Coronary artery (tissue), 2 donors: ENCODE measurements around the gene CCDC54.
"Not testable (repeated sequence)": the region's sequence is repeated elsewhere in the genome, so short reads cannot be mapped to it uniquely, and the experiment has no call there.

Experiments used
- DNase-seq: peaks from one replicate; pipeline ENCODE4 v3.0.0-alpha.2; 2017; ENCODE audit warnings: low spot score
- H3K27ac ChIP-seq, 2 donors: fragments of 200-600 bp; sonication (generic); one replicate each; pipeline ENCODE4 v1.5.1; 2016 to 2019
- H3K4me3 ChIP-seq: fragments of 200-600 bp; sonication (generic); 2 replicates; pipeline ENCODE4 v1.5.1; 2016; ENCODE audit warnings: mild to moderate bottlenecking, moderate library complexity
- TF ChIP-seq, protein P1 (sequence below): fragments of 200-600 bp; sonication (generic); IDR thresholded peaks from one replicate; pipeline ENCODE4 v1.5.1; 2019; ENCODE audit warnings: antibody characterized with exemption

Gene CCDC54

DNA sequence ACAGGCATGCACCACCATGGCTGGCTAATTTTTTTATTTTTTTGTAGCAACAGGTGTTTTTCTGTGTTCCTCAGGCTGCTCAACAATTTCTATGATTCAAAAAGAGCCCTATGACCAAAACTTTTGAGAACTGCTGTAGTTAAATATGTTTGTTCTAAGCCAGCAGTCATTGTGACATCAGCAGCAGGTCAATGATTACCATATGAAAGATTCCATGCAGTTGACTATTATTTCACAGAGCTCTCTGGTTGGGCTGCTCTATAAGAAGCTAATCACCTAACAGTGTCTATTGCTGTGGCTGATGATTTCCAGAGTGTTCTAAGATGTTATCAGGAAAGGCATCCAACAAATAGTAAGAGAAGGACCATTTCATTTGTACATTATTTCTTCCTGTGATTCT, at the start of gene CCDC54:
CCDC54 (plus strand) TSS at position 289 of the 400 bp plus-strand sequence. CDS start 149 bp downstream, outside the sequence.
- TF ChIP-seq, protein P1, sequence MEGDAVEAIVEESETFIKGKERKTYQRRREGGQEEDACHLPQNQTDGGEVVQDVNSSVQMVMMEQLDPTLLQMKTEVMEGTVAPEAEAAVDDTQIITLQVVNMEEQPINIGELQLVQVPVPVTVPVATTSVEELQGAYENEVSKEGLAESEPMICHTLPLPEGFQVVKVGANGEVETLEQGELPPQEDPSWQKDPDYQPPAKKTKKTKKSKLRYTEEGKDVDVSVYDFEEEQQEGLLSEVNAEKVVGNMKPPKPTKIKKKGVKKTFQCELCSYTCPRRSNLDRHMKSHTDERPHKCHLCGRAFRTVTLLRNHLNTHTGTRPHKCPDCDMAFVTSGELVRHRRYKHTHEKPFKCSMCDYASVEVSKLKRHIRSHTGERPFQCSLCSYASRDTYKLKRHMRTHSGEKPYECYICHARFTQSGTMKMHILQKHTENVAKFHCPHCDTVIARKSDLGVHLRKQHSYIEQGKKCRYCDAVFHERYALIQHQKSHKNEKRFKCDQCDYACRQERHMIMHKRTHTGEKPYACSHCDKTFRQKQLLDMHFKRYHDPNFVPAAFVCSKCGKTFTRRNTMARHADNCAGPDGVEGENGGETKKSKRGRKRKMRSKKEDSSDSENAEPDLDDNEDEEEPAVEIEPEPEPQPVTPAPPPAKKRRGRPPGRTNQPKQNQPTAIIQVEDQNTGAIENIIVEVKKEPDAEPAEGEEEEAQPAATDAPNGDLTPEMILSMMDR = no peak
- Histone ChIP-seq H3K27ac (no peak within 1 kb of the TSS), H3K4me3 (no peak within 1 kb of the TSS)
- DNase-seq = no peak

DNA sequence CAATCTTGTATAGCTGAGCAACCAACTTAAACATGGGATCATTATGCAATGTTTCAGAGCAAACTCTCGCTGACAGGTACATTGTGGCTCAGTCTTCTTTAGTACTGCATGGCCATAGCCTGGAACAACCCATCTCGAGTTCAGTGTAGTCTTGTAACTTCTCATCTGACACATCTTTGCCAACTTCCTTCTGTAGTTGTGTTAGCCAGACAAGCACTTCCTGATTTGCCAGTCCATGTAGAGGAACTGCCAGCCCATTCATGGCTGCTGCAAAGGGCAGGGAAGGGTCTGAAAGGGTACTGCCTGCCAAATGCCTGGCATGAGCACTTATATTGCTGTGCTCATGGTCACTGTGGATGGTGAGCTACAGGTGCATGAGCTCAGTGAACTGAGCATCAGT, 49.2 kb upstream of the CCDC54 start:
- no peak for DNase-seq
- H3K27ac ChIP-seq = no peak overlapping the region
- no peak overlapping the region for H3K4me3 ChIP-seq
- TF ChIP-seq, protein P1 = no peak

DNA sequence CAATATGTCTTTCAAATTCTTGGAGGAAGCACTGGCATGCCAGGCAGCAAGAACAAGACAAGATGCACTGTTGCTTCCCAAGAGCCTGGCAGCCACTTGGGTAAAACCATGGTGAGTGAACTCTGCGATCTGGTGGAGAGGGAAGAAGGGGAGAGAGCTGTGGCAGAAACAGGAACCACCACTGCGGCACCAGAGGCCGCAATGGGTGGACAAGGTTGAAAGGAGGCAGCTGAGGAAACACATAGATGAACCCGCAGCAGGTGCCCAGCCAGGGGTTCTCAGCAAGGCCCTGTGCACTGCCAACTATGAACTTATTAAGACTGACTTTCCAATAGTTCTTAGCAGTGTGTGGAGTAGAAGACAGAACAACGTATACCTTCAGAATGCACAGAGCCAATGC, 48.2 kb upstream of the CCDC54 start:
- H3K27ac ChIP-seq = no peak overlapping the region
- no peak overlapping the region for H3K4me3 ChIP-seq
- TF ChIP-seq, protein P1 = no peak
- DNase-seq = no peak

DNA sequence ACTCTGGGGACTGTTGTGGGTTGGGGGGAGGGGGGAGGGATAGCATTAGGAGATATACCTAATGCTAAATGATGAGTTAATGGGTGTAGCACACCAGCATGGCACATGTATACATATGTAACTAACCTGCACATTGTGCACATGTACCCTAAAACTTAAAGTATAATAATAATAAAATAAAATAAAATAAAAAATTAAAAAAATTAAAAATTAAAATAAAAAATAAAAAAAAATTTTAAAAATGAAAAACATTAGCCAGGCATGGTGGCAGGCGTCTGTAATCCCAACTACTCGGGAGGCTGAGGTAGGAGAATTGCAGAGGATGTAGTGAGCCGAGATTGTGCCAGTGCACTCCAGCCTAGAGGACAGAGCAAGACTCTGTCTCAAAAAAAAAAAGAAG, 37.5 kb upstream of the CCDC54 start:
- DNase-seq, H3K4me3 ChIP-seq, H3K27ac ChIP-seq: not testable (repeated sequence)

DNA sequence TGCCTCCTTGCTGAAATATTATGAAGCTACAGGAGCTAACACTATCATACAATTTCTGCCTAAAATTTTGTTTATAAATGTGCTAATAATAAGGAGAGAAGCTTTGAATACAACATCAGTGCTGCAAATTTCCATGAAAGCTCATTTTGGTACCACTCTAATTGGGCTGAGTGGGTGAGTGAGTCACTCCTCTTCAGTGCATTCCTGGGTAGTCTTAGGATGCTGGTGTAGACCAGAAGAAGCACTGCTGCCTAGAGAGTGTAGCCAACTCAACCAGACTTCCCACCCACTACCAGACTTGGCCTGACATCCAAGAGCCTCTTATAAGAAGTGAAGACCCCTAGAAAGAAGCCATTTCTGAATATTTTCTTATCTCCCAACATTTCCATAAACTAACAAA, 32.5 kb upstream of the CCDC54 start:
- TF ChIP-seq, protein P1 = no peak
- H3K27ac ChIP-seq = no peak overlapping the region
- no peak overlapping the region for H3K4me3 ChIP-seq
- DNase-seq = no peak

DNA sequence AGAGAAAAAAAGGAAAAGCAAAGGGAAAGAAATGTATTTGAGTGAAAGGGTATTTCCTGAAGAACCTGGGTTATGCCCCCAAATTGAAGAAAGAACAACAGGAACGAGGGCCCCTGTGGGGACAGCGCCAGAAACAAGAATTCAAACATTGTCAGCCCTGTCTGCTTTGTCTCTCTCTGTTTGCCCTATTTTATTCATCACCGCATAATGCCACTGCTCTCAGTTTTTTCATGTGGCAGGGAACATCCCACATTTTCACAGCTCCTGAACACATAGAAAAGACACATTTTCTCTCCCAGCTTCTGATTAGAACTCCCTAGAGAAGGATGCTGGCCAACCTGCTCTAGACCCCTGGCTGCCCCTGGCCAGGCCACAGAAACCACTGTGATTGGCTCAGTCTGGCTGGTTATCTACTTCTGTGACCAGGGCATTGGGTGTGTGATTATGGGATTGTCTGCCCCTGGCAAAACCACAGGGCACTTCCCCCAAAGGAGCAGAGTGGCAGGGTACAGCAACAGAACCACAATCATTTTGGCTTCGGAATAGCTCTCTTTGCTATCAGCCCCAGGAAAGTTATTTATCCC, 31.3 kb upstream of the CCDC54 start:
- no peak for DNase-seq
- Histone ChIP-seq H3K27ac (no peak overlapping the region), H3K4me3 (no peak overlapping the region)
- TF ChIP-seq, protein P1 = no peak

DNA sequence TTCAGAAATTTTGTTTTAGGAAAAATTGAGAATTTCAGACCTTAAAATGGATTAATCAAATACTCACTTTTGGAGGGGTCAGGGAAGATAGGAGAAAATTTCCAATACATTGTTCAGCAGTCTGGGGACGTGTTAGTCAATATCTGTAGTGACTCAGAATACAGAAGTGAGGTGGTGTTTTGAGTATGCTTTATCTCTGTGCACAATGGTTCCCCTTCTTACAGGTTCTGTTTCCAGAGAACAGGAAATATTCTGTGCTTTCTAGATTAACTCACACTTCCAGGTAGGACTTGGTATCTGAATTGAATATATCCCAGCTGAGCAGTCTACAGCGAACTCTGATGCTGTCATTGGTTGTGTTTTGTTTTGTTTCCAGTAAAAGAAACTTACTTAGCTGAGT, 30.7 kb upstream of the CCDC54 start:
- Histone ChIP-seq H3K4me3 (no peak overlapping the region), H3K27ac (no peak overlapping the region)
- TF ChIP-seq, protein P1 = no peak
- no peak for DNase-seq
